Measurements from ENCODE around the gene TDRD6.
"Not testable (repeated sequence)": the region's sequence is repeated elsewhere in the genome, so short reads cannot be mapped to it uniquely, and the experiment has no call there.

TDRD6 gene

GRCh38 chr6:46687619-46688097, at the start of gene TDRD6:
TSS of gene TDRD6 (plus strand) at chr6:46687885. CDS start at chr6:46688129, 244 bp downstream.
- TF ChIP-seq CTCF (IDR thresholded peaks at IDR 0.05; ENCODE audit: low read depth, low read length, missing control alignments) = no peak
- H3K4me3 ChIP-seq (replicated peaks; ENCODE audit: low read depth, low read length) = no peak within 1 kb of the TSS
- DNase-seq (ENCODE audit: extremely low read depth, low read depth) = no peak

- H3K4me3 ChIP-seq (replicated peaks; ENCODE audit: low read depth, low read length) = no peak overlapping the region
- TF ChIP-seq CTCF (IDR thresholded peaks at IDR 0.05; ENCODE audit: low read depth, low read length, missing control alignments) = no peak
- no peak for DNase-seq (ENCODE audit: extremely low read depth, low read depth)
Measured at GRCh38 chr6:46637933-46638332, 49.8 kb upstream of the TDRD6 start.

GRCh38 chr6:46638650-46639049, 49.0 kb upstream of the TDRD6 start:
- no peak for TF ChIP-seq CTCF (IDR thresholded peaks at IDR 0.05; ENCODE audit: low read depth, low read length, missing control alignments)
- DNase-seq (ENCODE audit: extremely low read depth, low read depth) = no peak
- H3K4me3 ChIP-seq (replicated peaks; ENCODE audit: low read depth, low read length) = no peak overlapping the region

GRCh38 chr6:46642928-46643751, 44.5 kb upstream of the TDRD6 start:
- no peak for DNase-seq (ENCODE audit: extremely low read depth, low read depth)
- H3K4me3 ChIP-seq (replicated peaks; ENCODE audit: low read depth, low read length) = no peak overlapping the region
- no peak for TF ChIP-seq CTCF (IDR thresholded peaks at IDR 0.05; ENCODE audit: low read depth, low read length, missing control alignments)

- no peak for TF ChIP-seq CTCF (IDR thresholded peaks at IDR 0.05; ENCODE audit: low read depth, low read length, missing control alignments)
- H3K4me3 ChIP-seq (replicated peaks; ENCODE audit: low read depth, low read length) = no peak overlapping the region
- DNase-seq (ENCODE audit: extremely low read depth, low read depth) = no peak
Measured at GRCh38 chr6:46645265-46645664, 42.4 kb upstream of the TDRD6 start.

GRCh38 chr6:46648108-46648507, 39.6 kb upstream of the TDRD6 start:
- not testable (repeated sequence) for H3K4me3 ChIP-seq (replicated peaks; ENCODE audit: low read depth, low read length); DNase-seq (ENCODE audit: extremely low read depth, low read depth)

- H3K4me3 ChIP-seq (replicated peaks; ENCODE audit: low read depth, low read length) = no peak overlapping the region
- DNase-seq (ENCODE audit: extremely low read depth, low read depth) = no peak
- no peak for TF ChIP-seq CTCF (IDR thresholded peaks at IDR 0.05; ENCODE audit: low read depth, low read length, missing control alignments)
Measured at GRCh38 chr6:46648869-46649492, 38.7 kb upstream of the TDRD6 start.

Measured in HFF-Myc (cell line).